ENCODE measurements around the gene ADGRD2.

DNA sequence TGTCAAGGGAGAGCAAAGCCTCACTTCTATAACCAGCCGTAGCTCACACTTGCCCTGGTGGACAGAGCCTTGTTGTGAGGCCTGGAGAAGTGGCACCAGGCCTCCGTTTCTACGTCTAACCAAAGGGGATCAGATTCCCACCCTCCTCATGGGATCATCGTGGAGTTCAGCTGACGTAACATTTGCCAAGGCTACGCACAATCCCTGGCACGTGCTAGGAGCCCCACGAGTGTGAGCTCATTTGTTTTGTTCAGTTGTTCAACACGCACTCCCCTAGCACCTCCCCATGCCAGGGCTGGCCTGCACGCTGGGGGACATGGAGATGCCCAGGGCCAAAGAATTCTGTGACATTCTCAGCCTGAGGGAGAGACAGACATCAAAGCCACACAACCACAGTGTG, 23.1 kb downstream of the ADGRD2 start:
- TF ChIP-seq, protein P1, sequence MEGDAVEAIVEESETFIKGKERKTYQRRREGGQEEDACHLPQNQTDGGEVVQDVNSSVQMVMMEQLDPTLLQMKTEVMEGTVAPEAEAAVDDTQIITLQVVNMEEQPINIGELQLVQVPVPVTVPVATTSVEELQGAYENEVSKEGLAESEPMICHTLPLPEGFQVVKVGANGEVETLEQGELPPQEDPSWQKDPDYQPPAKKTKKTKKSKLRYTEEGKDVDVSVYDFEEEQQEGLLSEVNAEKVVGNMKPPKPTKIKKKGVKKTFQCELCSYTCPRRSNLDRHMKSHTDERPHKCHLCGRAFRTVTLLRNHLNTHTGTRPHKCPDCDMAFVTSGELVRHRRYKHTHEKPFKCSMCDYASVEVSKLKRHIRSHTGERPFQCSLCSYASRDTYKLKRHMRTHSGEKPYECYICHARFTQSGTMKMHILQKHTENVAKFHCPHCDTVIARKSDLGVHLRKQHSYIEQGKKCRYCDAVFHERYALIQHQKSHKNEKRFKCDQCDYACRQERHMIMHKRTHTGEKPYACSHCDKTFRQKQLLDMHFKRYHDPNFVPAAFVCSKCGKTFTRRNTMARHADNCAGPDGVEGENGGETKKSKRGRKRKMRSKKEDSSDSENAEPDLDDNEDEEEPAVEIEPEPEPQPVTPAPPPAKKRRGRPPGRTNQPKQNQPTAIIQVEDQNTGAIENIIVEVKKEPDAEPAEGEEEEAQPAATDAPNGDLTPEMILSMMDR (IDR thresholded peaks at IDR 0.05) = no peak
- TF ChIP-seq POLR2A (IDR thresholded peaks at IDR 0.05) (no peak), EP300 (IDR thresholded peaks at IDR 0.05) (no peak)

All from tibial nerve (tissue), 4 donors.